Small intestine (tissue), 16 donors: ENCODE data around the gene ERRFI1. TPM values are rescaled to one million over a fixed set of nuclear protein-coding genes. Genes with fewer than 3 reads are reported as not detected.
"Not testable (repeated sequence)": the region's sequence is repeated elsewhere in the genome, so short reads cannot be mapped to it uniquely, and the experiment has no call there.

Source experiments
- DNase-seq, 2 donors: peaks; one replicate each; pipeline versions ENCODE4 v3.0.0 to v3.0.0-alpha.2; 2013
- FAIRE-seq: peaks from 2 replicates; lab custom pipeline; 2012; peaks lifted over from hg19 to GRCh38; lab: Jason Lieb, UNC
- H3K27ac ChIP-seq, 3 donors: one replicate each; pipeline ENCODE4 v1.5.1; 2013; ENCODE audit warnings: low read length in 2 of 3, mild to moderate bottlenecking in 2 of 3, control low read depth in 1 of 3, inconsistent platforms in 1 of 3, low read depth in 1 of 3, moderate library complexity in 1 of 3
- H3K27me3 ChIP-seq, 3 donors: one replicate each; pipeline ENCODE4 v1.6.1; 2013; ENCODE audit warnings: low read length in 3 of 3, inconsistent platforms in 1 of 3; ENCODE audit not compliant: control insufficient read depth in 3 of 3, insufficient read depth in 3 of 3
- H3K36me3 ChIP-seq, 3 donors: one replicate each; pipeline ENCODE4 v1.6.1; 2013; ENCODE audit warnings: low read length in 3 of 3, inconsistent platforms in 1 of 3, low read depth in 1 of 3, mild to moderate bottlenecking in 1 of 3, moderate library complexity in 1 of 3; ENCODE audit not compliant: control insufficient read depth in 3 of 3, insufficient read depth in 2 of 3
- H3K4me1 ChIP-seq, 3 donors: one replicate each; pipeline ENCODE4 v1.6.1; 2013; ENCODE audit warnings: low read length in 2 of 3, inconsistent platforms in 1 of 3, low read depth in 1 of 3, mild to moderate bottlenecking in 1 of 3, moderate library complexity in 1 of 3; ENCODE audit not compliant: control insufficient read depth in 3 of 3, insufficient read depth in 2 of 3
- H3K4me3 ChIP-seq, 3 donors: one replicate each; pipeline ENCODE4 v1.5.1; 2013; ENCODE audit warnings: low read length in 3 of 3, control low read depth in 1 of 3, inconsistent platforms in 1 of 3, low read depth in 1 of 3, mild to moderate bottlenecking in 1 of 3, moderate library complexity in 1 of 3
- H3K9me3 ChIP-seq, 2 donors: one replicate each; pipeline ENCODE4 v1.6.1; 2013; ENCODE audit warnings: low read depth in 1 of 2, low read length in 1 of 2; ENCODE audit not compliant: control insufficient read depth in 2 of 2, insufficient read depth in 1 of 2
- WGBS, 3 donors: extraction: QIAGEN DNeasy Blood & Tissue Kit; methylation state at CpG; one replicate each; pipeline ENCODE4 v1.1.7; 2013; 5-methylcytosine and 5-hydroxymethylcytosine counted together
- long read RNA-seq, 10 donors: transcript quantifications; one replicate each; lab custom pipeline, GENCODE V29; 2026
- polyA plus RNA-seq, 4 donors: library from polyadenylated mRNA; stranded (reverse) in 3 of 4; unstranded in 1 of 4; fragments of 200-250 nt in 3 of 4; fragments of 120-200 nt in 1 of 4; gene quantifications; one replicate each; pipeline versions ENCODE4 v1.2.1 to v1.2.3, GENCODE V29; 2013
- donor health status: healthy with polysubstance abuse.
- donor health status: control.
- donor health status: control.
- donor health status: Bipolar disorder and iron deficiency.
- donor health status: healthy.

Gene ERRFI1, protein sequence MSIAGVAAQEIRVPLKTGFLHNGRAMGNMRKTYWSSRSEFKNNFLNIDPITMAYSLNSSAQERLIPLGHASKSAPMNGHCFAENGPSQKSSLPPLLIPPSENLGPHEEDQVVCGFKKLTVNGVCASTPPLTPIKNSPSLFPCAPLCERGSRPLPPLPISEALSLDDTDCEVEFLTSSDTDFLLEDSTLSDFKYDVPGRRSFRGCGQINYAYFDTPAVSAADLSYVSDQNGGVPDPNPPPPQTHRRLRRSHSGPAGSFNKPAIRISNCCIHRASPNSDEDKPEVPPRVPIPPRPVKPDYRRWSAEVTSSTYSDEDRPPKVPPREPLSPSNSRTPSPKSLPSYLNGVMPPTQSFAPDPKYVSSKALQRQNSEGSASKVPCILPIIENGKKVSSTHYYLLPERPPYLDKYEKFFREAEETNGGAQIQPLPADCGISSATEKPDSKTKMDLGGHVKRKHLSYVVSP
- 10 to 100 TPM; 22.8 to 39.1 (median 34.1) TPM for polyA plus RNA-seq
- long read RNA-seq, donor 1: 0 reads
- long read RNA-seq, donor 2, transcript ERRFI1-201 (4 exons, 3,104 nt): major isoform, 7 of 7 reads
- long read RNA-seq, donor 2, partial matches to known transcripts: 0 of 7 reads
- long read RNA-seq, donor 2, other reads (novel, unspliced or antisense): 0 of 7 reads
- long read RNA-seq, donor 3, partial matches to known transcripts: 0 of 3 reads
- long read RNA-seq, donor 3, other reads (novel, unspliced or antisense): 0 of 3 reads
- long read RNA-seq, donor 4: 0 reads
- long read RNA-seq, donor 5, partial matches to known transcripts: 0 of 3 reads
- long read RNA-seq, donor 5, other reads (novel, unspliced or antisense): 0 of 3 reads
- long read RNA-seq, donor 6, transcript ERRFI1-201 (4 exons, 3,104 nt): major isoform, 5 of 5 reads
- long read RNA-seq, donor 6, partial matches to known transcripts: 0 of 5 reads
- long read RNA-seq, donor 6, other reads (novel, unspliced or antisense): 0 of 5 reads
- long read RNA-seq, donor 7: 0 reads
- long read RNA-seq, donor 8, partial matches to known transcripts: 0 of 1 reads
- long read RNA-seq, donor 8, other reads (novel, unspliced or antisense): 0 of 1 reads
- long read RNA-seq, donor 9, partial matches to known transcripts: 0 of 2 reads
- long read RNA-seq, donor 9, other reads (novel, unspliced or antisense): 0 of 2 reads
- long read RNA-seq, donor 10, transcript ERRFI1-201 (4 exons, 3,104 nt): major isoform, 8 of 8 reads
- long read RNA-seq, donor 10, partial matches to known transcripts: 0 of 8 reads
- long read RNA-seq, donor 10, other reads (novel, unspliced or antisense): 0 of 8 reads

DNA sequence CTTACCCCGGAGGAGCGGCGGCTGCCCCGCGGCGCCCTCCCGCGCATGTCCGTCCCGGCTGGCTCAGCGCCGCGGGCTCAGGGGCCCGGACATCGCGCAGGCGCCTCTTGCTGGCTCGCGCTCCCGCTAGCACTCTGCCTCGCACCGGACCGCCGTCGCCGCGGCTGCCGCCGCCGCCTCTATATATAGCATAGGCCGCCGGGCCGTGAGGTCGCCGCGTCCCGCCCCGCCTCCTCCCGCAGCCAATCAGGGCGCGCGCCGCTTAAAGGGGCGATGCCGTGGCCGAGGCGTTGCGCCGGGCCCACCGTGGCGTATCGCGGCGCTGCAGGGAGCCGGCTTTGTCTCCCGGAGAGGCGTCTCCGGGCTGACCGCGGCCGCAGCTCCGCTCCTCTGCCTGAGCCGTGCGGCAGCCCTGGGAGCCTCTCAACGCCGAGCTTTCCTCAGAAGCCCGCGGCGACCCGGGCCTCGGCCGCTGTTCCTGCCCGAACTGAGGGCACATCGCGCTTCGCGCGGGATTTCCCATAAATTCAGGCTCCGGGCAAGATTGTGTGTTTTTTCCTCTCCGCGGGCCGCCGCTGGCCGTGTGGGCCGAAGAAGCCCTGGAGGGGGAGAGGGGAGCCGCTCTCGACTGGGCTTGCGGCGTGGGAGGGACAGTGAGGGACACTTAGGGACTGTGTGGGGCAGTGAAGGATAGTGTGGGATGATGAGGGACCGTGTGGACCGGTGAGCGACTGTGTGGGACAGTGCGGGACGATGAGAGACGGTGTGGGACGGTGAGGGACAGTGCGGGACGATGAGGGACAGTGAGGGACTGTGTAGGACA, at the start of gene ERRFI1:
Gene ERRFI1 (minus strand): TSS at position 157 of the 823 bp plus-strand sequence. CDS start 10,690 bp downstream, outside the sequence.
- Histone ChIP-seq H3K36me3 (no peaks in the 10 kb centered on the region), H3K27ac (peak within 1 kb of the TSS; percentile 79 to 89 (median 86)), H3K9me3 (no peaks in the 10 kb centered on the region), H3K4me3 (peak within 1 kb of the TSS; percentile 74 to 99 (median 84)), H3K27me3 (no peaks in the 10 kb centered on the region), H3K4me1 (peaks cover 2 to 32% (median 2%) of the 10 kb centered on the region in 3 donors)
- no peak for FAIRE-seq
- DNase-seq: peak; percentile 91 to 97
- WGBS, 3 donors: 3 to 8% (median 5%) methylated on average over 61 to 98 of the region's 98 CpGs

DNA sequence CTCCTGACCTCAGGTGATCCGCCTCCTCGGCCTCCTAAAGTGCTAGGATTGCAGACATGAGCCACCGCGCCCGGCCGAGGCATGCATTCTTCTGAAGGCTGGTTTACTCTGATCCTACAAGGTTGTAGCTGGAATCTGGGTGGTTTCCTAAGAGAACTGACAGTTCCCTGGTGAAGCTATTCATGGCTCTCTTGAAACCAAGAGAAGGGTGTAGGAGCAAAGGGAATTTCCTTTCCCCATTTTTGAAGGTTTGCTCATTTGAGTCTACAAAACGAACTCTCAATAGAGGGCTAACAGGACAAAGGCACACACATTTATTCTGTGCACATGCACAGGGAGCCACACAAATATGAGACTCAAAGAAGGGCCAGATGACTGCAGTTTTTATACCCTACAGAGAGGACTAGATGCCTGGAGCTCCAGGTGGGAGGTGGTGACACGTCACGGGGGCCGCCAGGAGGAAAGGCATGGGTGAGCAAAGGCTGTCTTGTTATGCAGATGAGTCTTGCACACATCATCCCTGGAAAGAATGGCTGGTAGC, 49.5 kb upstream of the ERRFI1 start:
- no peaks in the 10 kb centered on the region for H3K27me3 ChIP-seq
- H3K27ac ChIP-seq: no peak overlapping the region
- FAIRE-seq: no peak
- peaks cover 3 to 33% (median 4%) of the 10 kb centered on the region in 3 donors for H3K4me1 ChIP-seq
- H3K9me3 ChIP-seq: no peaks in the 10 kb centered on the region
- no peaks in the 10 kb centered on the region for H3K36me3 ChIP-seq
- DNase-seq: no peak
- H3K4me3 ChIP-seq: no peak overlapping the region
- WGBS, 3 donors: 84 to 89% (median 86%) methylated on average over 10 of the region's 10 CpGs

GRCh38 chr1:8073112-8073855, 47.2 kb upstream of the ERRFI1 start:
- H3K4me1 ChIP-seq: peaks cover 4 to 30% (median 5%) of the 10 kb centered on the region in 3 donors
- DNase-seq (no peak), FAIRE-seq (no peak)
- H3K36me3 ChIP-seq: no peaks in the 10 kb centered on the region
- no peak overlapping the region for H3K27ac ChIP-seq
- H3K9me3 ChIP-seq: no peaks in the 10 kb centered on the region
- H3K27me3 ChIP-seq: no peaks in the 10 kb centered on the region
- WGBS, 3 donors: 53 to 73% (median 65%) methylated on average over 7 of the region's 7 CpGs
- H3K4me3 ChIP-seq: no peak overlapping the region

DNA sequence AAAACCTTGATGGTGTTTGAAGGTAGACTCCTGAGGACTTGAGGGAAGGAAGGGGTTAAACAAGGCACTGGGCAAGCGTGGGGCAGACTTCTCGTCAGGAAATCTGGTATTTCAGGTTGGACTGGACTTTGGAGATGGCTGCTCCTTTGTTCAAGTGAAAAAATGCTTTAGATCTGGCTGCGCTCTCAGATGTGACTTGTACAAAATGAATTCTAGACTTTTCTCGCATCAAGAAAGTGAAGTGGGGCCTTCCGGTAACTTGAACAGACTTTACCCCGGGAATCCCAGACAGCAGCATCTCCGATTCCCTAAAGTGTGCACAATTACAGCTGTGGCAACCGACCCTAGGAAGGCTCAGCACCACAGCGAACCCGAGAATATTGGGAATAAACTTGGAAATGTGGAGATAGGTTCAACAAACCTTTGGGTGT, 44.3 kb upstream of the ERRFI1 start:
- Histone ChIP-seq H3K4me3 (no peak overlapping the region), H3K4me1 (peaks cover 0 to 7% (median 3%) of the 10 kb centered on the region in 3 donors), H3K27ac (peak overlapping the region in 2 of 3 donors; percentile 13 to 84), H3K9me3 (peaks cover 0 to 5% of the 10 kb centered on the region in 2 donors), H3K27me3 (no peaks in the 10 kb centered on the region), H3K36me3 (no peaks in the 10 kb centered on the region)
- no peak for FAIRE-seq
- 13 to 33% (median 21%) methylated on average over 10 of the region's 10 CpGs for WGBS, 3 donors
- peak; percentile 54 to 83 for DNase-seq

GRCh38 chr1:8069614-8070320, 43.7 kb upstream of the ERRFI1 start:
- H3K36me3 ChIP-seq, H3K27me3 ChIP-seq, H3K9me3 ChIP-seq, H3K4me1 ChIP-seq, DNase-seq, H3K27ac ChIP-seq, H3K4me3 ChIP-seq, FAIRE-seq: not testable (repeated sequence)
- 82 to 89% (median 85%) methylated on average over 8 of the region's 8 CpGs for WGBS, 3 donors

GRCh38 chr1:8065369-8065768, 39.3 kb upstream of the ERRFI1 start:
- Histone ChIP-seq H3K27me3 (no peaks in the 10 kb centered on the region), H3K36me3 (no peaks in the 10 kb centered on the region), H3K27ac (no peak overlapping the region), H3K4me3 (no peak overlapping the region), H3K4me1 (peaks cover 0 to 13% (median under 1%) of the 10 kb centered on the region in 3 donors), H3K9me3 (peaks cover 0 to 5% of the 10 kb centered on the region in 2 donors)
- FAIRE-seq (no peak), DNase-seq (no peak)
- 74 to 86% (median 85%) methylated on average over 4 of the region's 4 CpGs for WGBS, 3 donors
